ENCODE results near the gene ABHD8.

ABHD8 gene

DNA sequence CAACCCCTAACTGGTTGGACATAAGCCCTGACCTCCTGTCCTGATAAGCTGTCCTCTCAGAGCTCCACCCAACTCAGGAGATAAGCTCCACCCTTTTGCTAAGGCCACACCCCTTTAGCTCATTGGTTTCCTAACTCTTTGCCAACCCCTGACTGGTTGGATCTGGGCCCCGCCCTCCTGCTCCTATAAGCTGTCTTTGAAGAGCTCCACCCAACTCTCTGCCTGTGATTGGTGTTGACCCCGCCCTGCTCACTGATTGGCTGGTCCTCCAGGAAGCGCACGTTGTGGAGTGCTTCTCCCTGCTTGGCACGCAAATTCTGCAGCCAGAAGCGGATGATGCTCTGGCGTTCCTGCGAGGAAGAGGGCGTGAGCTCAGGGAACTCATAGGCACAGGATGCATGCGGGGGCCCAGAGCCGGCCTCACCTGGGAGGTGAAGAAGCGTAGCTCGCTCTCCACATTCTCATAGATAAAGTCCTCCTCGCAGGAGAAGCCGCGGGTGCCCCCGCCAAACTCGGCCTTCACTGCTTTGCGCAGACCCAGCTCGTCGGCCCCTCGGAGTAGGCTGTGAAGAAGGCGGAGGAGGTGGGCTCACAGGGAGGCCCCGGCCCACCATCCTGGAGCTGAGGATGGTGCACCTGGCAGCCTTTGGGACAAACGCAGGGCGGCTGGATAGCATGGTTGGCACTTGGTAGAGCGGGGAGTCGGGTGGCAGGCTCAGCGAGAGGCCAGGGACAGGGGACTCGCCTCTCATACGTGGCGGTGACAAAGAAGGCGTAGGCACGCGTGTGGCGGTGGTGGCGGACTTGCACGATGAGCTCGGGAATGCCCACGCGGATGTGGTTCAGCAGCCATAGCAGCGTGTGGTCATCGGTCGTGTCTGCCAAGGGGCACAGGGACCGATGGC lies 29.7 kb upstream of the ABHD8 start:
- peak; percentile 60 for DNase-seq

DNA sequence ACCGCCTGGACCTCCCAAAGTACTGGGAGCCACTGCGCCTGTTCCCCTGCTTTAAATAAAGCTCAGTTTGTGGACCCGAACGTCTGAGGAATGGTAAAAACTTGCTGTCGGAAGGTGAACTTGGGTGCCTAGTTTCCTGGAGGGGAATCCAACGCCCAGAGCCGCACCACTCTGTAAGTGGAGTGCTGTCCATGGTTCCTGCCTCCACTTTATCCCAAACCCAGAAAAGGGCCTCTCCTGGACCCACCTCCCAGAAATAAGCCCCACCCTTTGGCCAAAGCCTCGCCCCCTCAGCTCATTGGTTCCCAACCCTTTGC lies 29.1 kb upstream of the ABHD8 start:
- DNase-seq: no peak

DNA sequence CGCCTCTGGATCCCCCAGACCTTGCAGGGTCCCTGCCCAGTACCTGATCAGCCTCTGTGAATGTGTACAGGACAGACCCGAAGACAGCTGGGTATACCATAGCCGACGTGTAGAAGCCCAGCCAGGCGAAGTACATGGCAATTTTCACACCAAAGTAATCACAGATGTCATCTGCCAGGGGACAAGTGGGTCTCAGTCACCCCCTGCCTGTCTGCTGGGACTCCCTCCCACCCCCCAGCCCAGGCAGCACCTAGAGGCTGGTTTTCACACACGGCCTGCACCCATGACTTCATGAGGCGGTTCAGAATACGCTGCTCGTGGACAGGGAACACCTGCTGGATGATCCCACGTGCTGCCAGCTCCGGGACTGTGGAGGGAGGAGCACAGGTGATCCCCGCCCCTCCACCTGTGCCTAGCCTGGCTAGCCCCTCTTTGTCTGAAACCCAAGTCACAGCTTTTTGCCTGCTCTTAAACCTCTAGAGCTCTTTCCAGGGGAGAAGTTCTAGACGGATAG lies 27.9 kb upstream of the ABHD8 start:
- no peak for DNase-seq

DNA sequence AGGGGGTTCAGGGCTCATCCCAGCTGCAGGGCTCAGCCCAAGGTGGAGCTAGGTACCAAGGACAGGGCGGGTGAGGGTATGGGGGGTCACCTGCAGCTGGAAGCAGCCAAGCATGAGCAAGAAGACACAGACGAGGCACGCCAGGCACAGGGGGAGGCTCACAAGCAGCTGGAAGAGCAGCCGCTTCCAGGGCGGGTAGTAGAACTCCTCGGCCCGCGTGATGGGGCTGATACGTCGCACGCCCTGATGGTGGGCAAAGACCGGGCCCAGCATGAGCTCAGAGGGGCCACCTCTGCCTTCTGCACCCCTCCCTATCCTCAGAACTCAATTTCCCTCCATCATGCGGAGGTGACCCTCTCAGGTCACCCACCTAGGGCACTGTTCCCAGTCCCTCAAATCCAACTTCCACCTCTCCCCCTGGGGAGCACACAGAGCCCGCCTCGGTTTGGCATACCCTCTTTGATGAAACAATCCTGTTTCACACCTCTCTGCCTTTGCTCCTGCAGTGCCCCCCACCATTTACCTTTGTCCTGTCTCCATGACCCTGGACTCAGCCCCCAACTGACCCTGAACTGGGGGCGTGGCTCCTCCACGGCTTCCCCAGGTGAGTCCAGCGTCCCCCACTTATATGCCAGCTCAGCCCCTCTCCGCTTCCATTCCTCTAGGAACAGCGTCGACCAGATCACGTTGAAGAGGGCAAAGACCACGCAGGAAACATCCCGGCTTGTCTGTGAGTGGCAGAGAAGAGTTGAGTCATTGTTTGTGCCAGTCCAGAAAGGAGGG lies 27.2 kb upstream of the ABHD8 start:
- no peak for DNase-seq

DNA sequence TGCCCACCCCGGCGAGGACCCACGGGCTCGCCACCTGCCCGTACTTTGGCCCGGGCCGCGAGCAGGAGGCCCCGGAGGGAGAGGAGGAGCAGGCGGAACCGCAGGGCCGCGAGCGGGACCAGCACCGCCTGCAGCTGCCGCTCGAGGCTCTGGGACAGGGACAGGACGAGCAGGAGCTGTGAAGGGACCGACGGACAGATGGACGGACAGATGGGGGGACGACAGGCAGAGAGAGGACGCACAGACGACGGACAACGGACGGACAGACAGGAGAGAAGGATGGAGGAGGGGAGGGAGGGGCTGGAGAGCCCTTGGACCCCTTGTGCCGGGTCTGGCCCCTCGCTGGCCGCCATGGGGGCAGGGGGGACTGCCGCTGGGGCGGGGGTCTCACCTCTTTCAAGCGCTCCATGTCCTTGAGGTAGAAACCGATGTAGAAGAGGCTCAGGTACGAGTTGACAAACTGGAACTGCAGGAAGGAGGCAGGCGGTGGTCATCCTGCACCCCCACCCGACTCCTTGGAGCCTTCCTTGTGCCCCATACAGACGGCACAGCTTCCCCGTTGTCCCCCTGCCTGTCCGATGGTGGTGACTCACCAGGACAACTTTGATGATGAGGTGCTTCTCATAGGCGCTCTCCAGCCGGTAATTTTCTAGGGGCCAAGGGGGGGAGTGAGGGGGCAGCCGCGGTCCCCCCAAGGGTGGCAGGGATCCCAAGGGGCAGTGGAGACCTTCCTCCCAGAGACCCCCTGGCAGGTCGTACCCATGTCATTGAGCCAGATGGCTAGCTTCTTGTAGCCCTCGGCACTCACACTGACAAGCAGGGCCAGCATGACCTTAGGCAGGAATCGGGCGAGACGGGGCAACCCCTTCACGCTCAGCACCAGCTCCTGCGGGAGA lies 26.4 kb upstream of the ABHD8 start:
- no peak for DNase-seq

DNA sequence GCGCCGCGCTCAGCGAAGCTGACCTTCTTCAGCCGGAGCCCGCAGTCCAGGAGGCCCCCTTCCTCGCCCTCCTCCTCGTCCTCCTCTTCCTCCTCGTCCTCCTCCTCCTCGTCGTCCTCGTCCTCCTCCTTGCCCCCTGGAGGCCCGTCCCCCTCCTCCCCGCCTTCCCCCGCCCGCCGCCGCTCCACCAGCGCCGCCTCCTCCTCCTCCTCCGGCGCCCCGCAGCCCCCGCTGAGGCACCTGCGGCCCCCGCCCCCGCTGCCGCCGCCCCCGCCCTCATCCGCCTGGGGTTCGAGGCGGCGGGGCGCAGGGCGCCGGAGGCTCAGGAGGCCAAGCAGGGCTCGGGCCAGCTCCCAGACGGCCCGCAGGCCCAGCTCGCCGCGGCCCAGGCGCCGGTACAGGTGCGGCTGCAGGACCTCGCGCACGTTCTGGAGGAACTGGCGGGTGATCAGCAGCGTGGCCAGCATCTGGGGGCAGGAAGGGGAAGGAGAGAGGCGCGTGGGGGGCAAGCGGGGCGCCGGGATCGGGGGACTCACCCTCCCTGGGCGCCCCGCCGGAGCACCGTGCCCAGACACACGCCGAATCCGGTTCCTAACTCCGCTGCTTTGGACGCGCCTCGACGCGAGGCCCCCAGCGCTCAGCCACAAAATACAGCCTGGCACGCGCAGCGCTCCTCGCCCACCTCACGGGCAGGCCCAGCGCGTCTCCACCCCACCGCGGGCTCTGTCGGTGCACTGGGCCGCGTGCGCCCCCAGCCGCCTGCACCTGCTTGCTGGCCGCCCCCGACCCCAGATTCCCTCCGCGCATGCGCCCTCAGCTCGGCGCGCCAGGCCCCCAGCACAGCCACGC lies 25.5 kb upstream of the ABHD8 start:
- DNase-seq: no peak

DNA sequence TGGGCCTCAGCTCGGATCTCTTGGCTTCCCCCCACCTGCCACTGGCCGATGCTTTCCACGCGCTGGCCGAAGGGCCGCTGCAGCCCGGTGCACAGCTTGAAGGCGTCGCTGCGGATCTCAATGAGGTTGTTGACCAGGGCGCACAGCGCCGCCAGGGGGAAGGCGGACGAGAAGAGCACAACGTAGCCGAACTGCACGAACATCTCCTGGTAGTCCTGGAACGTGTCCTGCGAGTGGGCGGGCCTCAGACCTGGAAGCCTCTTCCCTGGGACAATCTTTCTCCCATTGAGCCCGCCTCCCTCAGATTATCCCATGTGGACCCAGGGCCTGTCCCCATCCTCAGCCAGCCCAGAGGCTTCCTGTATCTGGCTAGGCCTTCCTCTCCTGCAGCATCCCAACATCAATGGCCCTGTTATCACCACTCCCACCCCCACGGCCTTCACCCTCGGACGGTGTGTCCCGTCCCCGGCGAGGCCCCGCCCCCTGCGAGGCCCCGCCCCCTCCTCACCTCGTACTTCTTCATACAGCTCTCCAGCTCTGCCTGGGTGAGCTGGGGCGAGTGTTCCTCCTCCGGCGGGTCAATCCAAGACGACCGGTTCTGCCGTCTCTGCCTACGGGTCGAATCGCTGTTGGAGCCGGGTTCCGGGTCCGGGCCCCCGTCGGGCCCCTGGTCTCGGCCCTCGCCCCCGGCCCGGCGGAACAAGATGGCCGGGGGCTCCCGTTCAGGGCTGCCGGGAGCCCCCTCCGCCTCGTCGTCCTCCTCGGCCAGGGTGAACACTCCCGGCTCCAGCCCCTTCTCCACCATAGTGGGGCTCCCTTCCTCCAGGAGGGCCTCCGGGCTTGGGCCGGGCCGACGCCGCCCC lies 24.7 kb upstream of the ABHD8 start:
- no peak for DNase-seq

DNA sequence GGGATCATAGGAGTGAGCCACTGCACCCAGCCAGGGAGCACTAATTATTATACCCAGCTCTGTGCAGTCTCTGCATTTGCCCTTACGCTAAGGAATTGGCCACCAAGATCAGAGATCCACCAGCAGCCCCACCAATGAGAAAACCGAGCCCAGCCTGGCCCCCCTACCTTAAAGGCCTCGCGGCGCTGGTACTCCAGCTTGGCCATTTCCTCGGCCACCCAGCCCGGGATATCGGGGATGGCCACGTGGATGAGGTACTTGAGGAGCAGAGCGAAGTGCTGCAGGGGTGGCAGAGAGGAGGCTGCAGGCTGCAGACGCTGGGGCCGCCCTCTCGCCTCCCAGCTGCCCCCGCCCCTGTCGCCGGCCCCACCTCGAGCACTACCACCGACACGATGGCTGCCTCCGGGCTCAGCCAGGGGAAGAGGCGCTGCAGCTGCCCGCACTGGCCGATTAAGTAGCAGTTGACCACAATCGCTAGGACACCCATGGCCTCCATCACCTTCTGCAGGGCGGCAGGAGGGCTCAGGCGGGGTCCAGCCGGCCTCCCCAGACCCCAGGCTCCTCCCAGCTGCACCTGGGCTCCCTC lies 23.9 kb upstream of the ABHD8 start:
- no peak for DNase-seq

DNA sequence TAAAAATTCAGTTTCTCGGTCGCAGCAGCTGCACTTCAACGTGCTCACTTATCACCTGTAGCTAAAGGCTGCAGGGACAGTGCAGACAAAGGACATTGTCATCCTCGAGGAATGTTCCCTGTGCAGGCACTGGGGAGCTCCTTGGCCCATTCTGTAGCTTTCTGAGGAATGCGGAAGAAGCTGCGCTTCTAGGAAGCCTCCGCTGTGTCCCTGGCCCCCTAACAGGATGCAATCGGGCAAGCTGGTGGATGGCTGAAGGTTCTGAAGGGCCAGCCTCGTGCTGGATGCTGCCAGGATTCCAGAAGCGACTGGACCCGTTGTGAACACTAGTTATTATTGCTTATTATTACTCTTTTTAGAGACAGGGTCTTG lies 23.4 kb upstream of the ABHD8 start:
- no peak for DNase-seq

DNA sequence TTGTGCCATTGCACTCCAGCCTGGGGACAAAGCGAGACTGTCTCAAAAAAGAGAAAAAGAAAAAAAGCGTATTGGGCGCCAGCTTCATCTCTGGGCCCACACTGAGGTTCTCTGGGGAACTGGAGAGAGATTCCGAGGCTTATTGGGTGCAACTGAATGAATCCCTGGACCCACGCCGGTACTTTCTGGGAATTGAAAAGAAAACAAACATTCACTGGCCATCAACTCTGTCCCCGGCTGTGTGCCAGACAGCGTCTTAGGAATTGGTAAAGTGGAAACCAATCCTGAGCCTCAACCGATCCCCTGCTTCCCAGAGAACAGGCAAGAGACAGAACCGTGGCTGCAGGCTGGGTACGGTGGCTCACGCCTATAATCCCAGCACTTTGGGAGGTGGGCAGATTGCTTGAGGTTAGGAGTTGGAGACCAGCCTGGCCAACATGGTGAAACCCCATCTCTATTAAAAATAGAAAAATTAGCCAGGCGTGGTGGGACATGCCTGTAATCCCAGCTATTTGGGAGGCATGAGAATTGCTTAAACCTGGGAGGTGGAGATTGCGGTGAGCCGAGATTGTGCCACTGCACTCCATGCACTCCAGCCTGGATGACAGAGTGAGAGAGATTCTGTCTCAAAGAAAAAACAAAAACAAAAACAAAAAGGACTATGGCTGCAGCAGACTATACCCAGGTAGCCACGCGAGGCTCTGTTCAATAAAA lies 22.8 kb upstream of the ABHD8 start:
- no peak for DNase-seq

DNA sequence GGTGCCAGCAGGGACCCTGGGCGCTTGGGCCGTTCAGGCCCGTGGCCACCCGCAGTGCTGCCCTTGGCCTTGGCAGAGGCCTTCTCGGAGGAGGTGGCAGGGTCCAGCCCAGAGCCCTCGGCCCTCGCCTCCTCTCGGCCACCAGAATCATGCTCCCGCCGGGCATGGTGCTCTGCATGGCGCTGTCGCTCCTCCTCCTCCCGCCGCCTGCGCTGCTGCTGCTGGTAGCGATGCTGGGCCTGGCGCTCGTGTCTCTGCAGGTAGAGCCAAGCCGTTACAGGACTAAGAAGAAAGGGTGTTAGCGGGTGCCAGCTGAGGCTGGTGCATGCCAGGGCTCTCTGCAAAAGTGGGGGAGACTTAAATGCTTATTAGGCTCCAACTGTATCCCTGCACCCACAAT lies 21.9 kb upstream of the ABHD8 start:
- no peak for DNase-seq

DNA sequence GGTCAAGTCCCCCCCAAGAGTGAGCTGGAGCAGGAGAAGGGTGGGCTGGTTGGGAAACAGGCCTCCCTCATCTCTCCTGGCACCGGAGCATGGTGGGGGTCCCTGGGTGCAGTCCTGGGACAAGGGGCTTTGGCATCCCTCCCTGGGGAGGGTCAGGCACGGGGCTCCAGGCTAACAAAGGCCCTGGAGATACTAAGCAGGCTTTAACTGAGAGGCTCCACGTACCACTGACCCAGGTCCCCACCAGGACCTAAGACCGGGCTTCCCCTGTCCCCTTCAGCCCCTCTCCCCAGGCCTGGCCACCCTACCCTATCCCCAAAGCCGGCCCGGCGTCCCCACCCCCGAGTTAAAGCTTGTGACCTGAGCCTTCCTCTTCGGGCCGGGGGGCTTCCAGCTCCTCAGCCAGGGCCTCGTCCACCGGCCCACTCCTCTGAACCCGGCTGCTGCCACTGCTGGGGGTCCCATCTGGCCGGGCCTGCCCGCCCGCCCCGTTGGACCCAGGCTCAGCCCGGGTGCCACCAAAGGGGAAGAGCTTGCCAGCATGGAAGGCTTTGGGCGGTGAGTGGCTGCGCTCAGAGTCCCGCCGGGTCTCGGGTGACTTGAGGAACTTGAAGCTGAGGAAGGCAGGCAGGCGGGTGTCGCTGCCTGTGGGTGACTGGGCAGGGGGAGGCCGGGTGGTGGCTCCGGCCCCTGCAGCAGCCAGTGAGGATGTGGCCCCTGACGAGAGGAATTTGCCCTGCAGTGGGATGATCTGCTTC lies 21.3 kb upstream of the ABHD8 start:
- no peak for DNase-seq

DNA sequence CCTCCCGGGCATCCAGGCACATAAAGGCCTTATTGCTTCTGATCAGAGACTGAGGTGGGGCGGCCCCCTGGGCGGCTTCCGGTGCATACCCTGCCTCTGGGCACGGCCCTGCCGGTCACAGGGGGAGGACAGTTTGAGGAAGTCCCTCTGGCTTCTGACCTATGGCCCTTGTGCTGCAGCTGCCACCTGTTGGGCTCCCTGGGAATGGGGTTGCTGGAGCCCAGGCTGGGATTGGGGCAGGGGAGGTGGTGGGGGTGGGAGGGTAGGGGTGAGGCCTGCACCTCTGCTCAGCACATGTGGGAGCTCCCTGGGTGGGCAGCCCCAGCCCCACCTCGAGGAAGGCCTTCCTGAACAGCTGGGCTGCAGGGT lies 20.7 kb upstream of the ABHD8 start:
- no peak for DNase-seq

DNA sequence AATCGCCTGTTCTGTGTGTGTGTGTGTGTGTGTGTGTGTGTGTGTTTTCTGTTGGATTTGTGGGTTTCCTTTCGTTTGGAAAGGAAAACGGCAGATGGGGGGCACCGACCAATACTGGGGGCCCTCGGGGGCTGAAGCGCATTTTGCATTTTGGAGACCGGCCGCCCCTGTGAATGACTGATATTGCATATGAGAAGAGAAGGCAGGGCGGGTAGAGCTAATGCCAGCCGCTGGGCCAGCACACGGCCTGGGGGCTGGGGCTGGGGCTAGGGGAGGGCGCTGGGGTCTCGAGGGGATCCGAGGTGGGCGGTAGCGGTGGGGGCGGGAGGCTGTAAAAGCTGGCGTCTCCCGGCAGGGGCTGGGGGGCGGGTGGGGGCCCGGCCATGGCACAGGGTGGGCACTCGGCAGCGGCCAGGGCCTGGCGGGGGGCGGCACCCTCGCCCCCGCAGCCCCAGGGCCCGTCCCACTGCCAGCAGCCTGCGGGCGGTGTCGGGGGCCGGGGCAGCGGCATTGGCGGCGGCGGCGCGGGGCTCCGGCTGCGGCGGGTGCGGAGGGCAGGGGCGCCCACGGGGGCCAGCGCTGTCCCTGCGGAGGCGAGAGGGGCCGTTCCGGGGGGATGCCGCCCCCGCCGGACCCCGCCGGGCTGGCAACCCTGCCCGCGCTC lies 20.2 kb upstream of the ABHD8 start:
- DNase-seq: no peak

DNA sequence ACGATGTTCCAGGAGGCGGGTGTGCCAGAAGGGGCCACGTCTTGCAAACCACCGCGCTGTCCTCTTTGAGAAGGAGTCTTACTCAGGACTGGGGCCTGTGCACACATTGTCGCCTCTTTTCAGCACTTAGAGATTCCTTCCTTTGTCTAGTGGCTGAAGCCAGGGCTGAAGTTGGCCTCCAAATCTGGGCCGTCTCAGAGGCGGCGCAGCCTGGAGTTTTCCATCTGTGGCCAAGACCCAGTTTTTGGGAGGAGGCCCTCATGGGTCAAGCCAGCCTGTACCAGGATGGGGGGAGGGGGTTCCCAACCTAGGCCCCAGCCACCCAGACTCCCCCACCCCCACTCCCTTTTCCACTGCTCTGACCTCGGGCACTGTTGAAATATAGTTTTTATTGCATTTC lies 19.6 kb upstream of the ABHD8 start:
- DNase-seq: no peak

DNA sequence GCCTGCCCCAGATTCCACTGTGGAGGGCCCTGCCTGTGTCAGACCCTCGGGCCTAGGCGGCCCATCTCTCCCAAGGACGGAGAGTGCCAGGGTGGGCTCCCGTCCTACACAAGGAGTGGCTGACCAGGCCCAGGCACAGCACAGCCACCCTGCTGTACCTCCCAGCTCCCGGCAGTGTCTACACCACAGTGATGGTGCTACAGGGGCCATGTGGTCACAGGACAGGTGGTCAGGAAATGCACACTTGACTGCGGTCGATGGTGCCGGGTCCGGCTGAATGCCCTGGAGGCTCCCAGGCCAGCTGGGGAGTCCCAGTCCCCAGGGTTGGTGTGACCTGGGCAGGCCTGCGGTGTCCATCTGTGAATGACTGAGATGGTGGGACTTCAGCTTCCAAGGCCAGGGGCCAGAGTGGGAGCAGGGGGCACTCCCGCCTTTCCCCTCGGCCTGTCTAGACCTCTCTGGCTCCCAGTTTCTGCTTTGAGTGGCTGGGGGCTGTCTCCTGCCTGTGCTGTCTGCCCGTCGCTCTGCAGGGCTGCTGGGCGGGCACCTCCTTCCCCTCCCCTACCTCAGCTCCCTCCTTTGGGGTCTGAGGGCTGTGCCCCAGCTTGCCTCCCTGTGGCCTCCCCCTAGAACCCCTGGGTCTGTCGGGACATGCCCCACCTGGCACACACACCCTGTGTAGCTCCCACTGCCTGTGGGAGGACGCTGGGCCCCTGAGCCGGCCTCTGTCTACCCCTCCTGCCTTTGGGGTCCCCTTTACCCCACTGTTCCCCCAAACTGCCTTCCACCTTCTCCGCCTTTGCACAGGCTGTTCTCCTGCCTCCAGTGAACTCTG lies 18.6 kb upstream of the ABHD8 start:
- DNase-seq: no peak

DNA sequence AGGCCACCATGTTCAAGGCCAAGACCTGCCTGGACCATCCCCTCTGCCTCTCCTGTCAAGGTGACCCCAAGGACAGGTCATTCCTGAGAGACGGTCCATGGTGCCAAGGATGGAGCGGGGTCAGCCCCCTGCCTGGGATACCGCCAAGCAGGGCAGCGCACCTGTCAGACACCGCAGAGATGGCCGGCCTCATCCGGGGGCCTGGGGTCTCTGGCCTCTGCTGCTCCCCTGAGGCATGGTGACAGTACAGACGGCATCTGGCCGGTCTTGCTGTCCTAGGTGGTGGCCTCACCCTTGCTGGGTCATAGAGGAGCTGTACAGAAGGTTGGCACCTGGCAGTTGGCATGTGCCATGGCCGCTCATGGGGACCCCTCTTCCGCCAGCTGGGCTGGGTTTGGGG lies 17.2 kb upstream of the ABHD8 start:
- no peak for DNase-seq

Measured in GDM1 (cell line).